Right lobe of liver (tissue), 6 donors: ENCODE data around the gene SLC24A3. TPM values are rescaled to one million over a fixed set of nuclear protein-coding genes. Genes with fewer than 3 reads are reported as not detected.
A peak's percentile ranks its signal among the peaks of the same experiment; 100 is the strongest.

Experiments
- ATAC-seq, 4 donors: fragments of 200-7000 bp; cut with Tn5 transposase; one replicate each; pipeline ENCODE4 v1.9.1; 2020; ENCODE audit warnings: mild to moderate bottlenecking in 4 of 4, moderate library complexity in 4 of 4
- DNase-seq, 3 donors: peaks; one replicate each; pipeline ENCODE4 v3.0.0-alpha.2; 2020
- H3K27ac ChIP-seq, 3 donors: fragments of 200-600 bp; one replicate each; pipeline ENCODE4 v1.8.0; 2022
- H3K27me3 ChIP-seq, 2 donors: fragments of 200-600 bp; one replicate each; pipeline ENCODE4 v1.8.0; 2022
- H3K36me3 ChIP-seq, 4 donors: fragments of 200-600 bp; sonication (generic) in 1 of 4; one replicate each; pipeline versions ENCODE4 v1.5.1 to v1.8.0; 2017 to 2022; ENCODE audit warnings: control low read depth in 1 of 4
- H3K4me1 ChIP-seq, 4 donors: fragments of 200-600 bp; sonication (generic) in 1 of 4; one replicate each; pipeline versions ENCODE4 v1.5.1 to v1.8.0; 2017 to 2022; ENCODE audit warnings: control low read depth in 1 of 4
- H3K4me3 ChIP-seq, 3 donors: fragments of 200-600 bp; one replicate each; pipeline ENCODE4 v1.8.0; 2022
- H3K9me3 ChIP-seq, 4 donors: fragments of 200-600 bp; sonication (generic) in 1 of 4; one replicate each; pipeline versions ENCODE4 v1.5.1 to v1.8.0; 2017 to 2022; ENCODE audit warnings: control low read depth in 1 of 4
- POLR2A ChIP-seq: fragments of 450-650 bp; IDR thresholded peaks from one replicate; pipeline ENCODE4 v1.6.1; 2017; ENCODE audit warnings: antibody characterized with exemption, mild to moderate bottlenecking
- whole genome bisulfite sequencing: methylation state at CpG from one replicate; pipeline ENCODE4 v1.1.6; 2018; ENCODE audit warnings: low coverage, low lambda C conversion rate; ENCODE audit not compliant: insufficient coverage; ENCODE audit errors: missing lambda C conversion rate; 5-methylcytosine and 5-hydroxymethylcytosine counted together
- intact Hi-C, 2 donors: fragments of 100-400 bp; cut with DNase I; formaldehyde crosslinking; loops; one replicate each; pipeline versions ENCODE4 v1.11.2 to v1.14.1; 2022
- total RNA-seq, 6 experiments: library from RNA; depleted of rRNA in 2 of 6; stranded (reverse); fragments of >200 nt in 2 of 6; fragmentation: NEBNext Ultra II Directional in 3 of 6; extraction: Animal tissue kit (Norgen Biotek cat#: 25700) in 3 of 6; gene quantifications; one replicate each; pipeline versions ENCODE4 v1.1.0 to v1.2.4, GENCODE V29; 2016 to 2023
- TF ChIP-seq, protein P1 (sequence below), 4 donors: fragments of 200-600 bp in 3 of 4; fragments of 450-650 bp in 1 of 4; IDR thresholded peaks; one replicate each; pipeline versions ENCODE4 v1.5.1 to v1.8.0; 2016 to 2022; ENCODE audit warnings: antibody characterized with exemption in 4 of 4, mild to moderate bottlenecking in 2 of 4
- donor health status: DM: no; HTN: yes; CAD: no.
- donor health status: DM: no; HTN: no; CAD: no.
- donor health status: DM: no; HTN: no; CAD: no.
- donor health status: DM: no; HTN: yes; CAD: no.
- donor health status: DM: no; HTN: yes; CAD: no.

The SLC24A3 gene
- total RNA-seq, 6 experiments from 2014 or later = 0.06 to 0.49 (median 0.27) TPM

DNA sequence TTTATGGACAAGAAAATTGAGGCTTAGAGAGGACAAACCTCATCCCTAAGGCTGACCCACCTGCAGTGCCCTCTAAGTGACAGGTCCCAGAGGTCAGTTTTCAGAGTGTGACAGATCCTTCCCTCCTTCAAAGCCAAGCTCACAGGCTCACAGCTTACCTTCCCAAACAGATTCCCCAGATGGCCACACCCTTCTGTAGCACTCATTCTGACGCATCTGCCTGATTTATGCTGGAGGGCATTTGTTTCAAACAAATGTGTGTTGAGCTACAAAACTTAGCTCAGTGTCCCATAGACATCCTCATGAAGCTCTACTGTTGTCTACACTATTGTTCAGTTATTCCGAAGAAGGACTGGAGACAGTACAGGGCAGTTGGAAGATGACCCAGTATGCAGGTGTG lies 485.0 kb downstream of the SLC24A3 start:
- H3K4me1 ChIP-seq = no peaks in the 10 kb centered on the region
- H3K9me3 ChIP-seq = no peaks in the 10 kb centered on the region
- ATAC-seq (no peak), DNase-seq (no peak)
- TF ChIP-seq, protein P1, sequence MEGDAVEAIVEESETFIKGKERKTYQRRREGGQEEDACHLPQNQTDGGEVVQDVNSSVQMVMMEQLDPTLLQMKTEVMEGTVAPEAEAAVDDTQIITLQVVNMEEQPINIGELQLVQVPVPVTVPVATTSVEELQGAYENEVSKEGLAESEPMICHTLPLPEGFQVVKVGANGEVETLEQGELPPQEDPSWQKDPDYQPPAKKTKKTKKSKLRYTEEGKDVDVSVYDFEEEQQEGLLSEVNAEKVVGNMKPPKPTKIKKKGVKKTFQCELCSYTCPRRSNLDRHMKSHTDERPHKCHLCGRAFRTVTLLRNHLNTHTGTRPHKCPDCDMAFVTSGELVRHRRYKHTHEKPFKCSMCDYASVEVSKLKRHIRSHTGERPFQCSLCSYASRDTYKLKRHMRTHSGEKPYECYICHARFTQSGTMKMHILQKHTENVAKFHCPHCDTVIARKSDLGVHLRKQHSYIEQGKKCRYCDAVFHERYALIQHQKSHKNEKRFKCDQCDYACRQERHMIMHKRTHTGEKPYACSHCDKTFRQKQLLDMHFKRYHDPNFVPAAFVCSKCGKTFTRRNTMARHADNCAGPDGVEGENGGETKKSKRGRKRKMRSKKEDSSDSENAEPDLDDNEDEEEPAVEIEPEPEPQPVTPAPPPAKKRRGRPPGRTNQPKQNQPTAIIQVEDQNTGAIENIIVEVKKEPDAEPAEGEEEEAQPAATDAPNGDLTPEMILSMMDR (IDR thresholded peaks at IDR 0.05) = no peak
- TF ChIP-seq POLR2A = no peak
- H3K36me3 ChIP-seq = no peaks in the 10 kb centered on the region
- intact Hi-C loops = loop anchor here in 1 of 2 donors (10.0 kb wide), 2 partner anchors 87 to 297 kb away; no protein-coding TSS in a partner anchor
- no peaks in the 10 kb centered on the region for H3K27me3 ChIP-seq
- WGBS = 83% methylated on average over 1 of the region's 2 CpGs
- H3K4me3 ChIP-seq = no peak overlapping the region
- H3K27ac ChIP-seq = no peak overlapping the region

DNA sequence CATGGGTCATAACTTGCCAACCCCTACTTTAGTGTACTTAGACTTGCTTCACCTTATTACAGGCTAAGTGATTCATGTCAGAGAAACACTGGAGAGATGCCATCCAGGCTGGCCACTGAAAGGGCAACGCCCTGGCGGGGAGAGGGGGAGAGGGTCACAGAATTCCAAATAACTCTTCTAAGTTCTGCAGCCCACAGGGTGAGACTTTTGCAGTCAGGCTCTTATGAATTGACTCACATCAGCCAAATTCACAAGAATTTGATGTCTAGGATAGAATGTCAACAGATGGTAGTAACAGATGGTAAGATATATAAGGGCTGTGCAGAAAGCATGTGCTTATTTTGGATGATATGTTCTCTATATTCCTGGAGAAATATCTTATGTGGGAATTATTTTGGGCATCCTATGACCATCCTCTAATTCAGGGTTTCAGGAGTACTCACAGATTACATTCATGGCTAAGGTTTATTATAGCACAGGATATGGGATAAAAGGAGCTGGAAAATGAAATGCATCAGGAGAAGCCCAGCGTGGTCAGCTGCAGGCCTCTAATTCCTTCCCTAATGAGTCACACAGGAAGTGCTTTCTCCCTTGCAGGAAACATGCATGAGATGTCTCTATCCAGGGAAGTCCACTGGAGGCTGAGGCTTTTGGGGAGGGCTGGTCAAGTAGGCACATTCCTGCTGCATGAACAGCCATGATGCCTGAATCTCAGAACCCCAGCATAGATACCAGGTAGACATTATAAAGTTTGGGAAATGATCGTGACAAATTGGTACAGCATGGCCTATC lies 486.9 kb downstream of the SLC24A3 start:
- Histone ChIP-seq H3K36me3 (no peaks in the 10 kb centered on the region), H3K27me3 (no peaks in the 10 kb centered on the region), H3K4me3 (no peak overlapping the region), H3K4me1 (no peaks in the 10 kb centered on the region), H3K9me3 (no peaks in the 10 kb centered on the region), H3K27ac (no peak overlapping the region)
- no peak for ATAC-seq
- TF ChIP-seq, protein P1 (IDR thresholded peaks at IDR 0.05) = no peak
- TF ChIP-seq POLR2A = no peak
- intact Hi-C loops = loop anchor here in 1 of 2 donors (10.0 kb wide), 2 partner anchors 85 to 295 kb away; no protein-coding TSS in a partner anchor
- 80% methylated on average over 4 of the region's 4 CpGs for WGBS
- no peak for DNase-seq

DNA sequence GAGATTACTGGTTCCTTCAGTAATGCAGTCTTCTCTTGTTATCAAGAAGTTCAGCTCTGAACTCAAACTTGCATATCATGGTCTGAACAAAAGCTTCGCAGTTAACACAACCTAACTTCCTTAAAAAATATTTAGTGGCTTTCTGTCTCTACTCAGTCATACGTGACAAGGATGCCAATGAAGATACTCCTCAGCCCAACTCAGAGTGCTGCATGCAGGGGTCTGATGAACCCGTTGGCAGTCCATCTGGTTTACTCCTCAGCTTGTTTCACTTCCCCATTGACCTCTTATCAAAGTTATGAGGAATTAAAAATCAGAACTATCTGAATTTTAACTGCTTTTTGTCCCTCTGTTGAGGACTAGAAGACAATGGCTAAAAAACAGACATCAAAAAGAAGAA lies 489.0 kb downstream of the SLC24A3 start:
- Histone ChIP-seq H3K4me3 (no peak overlapping the region), H3K36me3 (no peaks in the 10 kb centered on the region), H3K4me1 (no peaks in the 10 kb centered on the region), H3K27me3 (no peaks in the 10 kb centered on the region), H3K9me3 (no peaks in the 10 kb centered on the region), H3K27ac (no peak overlapping the region)
- 52% methylated on average over 3 of the region's 3 CpGs for WGBS
- peak in 1 of 4 donors; percentile 36 for ATAC-seq
- no peak for DNase-seq
- intact Hi-C loops = no loop called here
- no peak for TF ChIP-seq POLR2A
- TF ChIP-seq, protein P1 (IDR thresholded peaks at IDR 0.05) = no peak

DNA sequence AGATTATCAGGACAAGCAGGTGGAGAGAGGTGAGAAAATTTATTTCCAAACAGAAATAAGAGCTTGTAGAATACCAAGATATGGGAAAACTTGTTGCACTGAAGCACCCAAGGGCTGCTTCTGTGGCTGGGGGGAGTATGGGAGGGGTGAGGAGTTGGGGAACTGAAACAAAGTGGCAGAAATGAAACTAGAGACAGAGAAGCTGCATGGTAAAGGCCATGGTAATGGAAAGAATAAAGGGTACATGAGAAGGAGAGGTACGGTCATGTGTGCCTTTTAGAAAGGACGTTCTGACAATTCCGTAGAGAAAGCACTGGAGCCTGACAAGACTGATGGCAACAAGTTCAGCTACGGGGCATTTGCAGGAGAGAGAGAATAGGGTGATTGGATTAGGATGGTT lies 494.0 kb downstream of the SLC24A3 start:
- no peak overlapping the region for H3K27ac ChIP-seq
- intact Hi-C loops = no loop called here
- no peak for TF ChIP-seq POLR2A
- TF ChIP-seq, protein P1 (IDR thresholded peaks at IDR 0.05) = no peak
- no peaks in the 10 kb centered on the region for H3K27me3 ChIP-seq
- H3K4me1 ChIP-seq = no peaks in the 10 kb centered on the region
- ATAC-seq = peak in 3 of 4 donors; percentile 45 to 68 (median 54)
- no peak overlapping the region for H3K4me3 ChIP-seq
- no peak for DNase-seq
- H3K36me3 ChIP-seq = no peaks in the 10 kb centered on the region
- 42% methylated on average over 4 of the region's 4 CpGs for WGBS
- H3K9me3 ChIP-seq = no peaks in the 10 kb centered on the region
